Measurements from ENCODE around the gene SPTLC2.

GRCh38 chr14:77475432-77476115 is 140.9 kb downstream of the SPTLC2 start:
- TF ChIP-seq CTCF (IDR thresholded peaks at IDR 0.05; ENCODE audit: low read length) (no peak), EZH2 (optimal IDR thresholded peaks at IDR 0.05; ENCODE audit: low read depth, low read length) (no peak)
